ENCODE measurements around the gene SASH1.

- TF ChIP-seq PCBP1 (IDR thresholded peaks at IDR 0.05; ENCODE audit: low read depth, low read length, poor library complexity, severe bottlenecking), result no peak
- TF ChIP-seq NR1H2 (CRISPR knock-in tag; IDR thresholded peaks at IDR 0.05), result no peak
- TF ChIP-seq MGA (IDR thresholded peaks at IDR 0.05), result no peak
- TF ChIP-seq SP2 (IDR thresholded peaks at IDR 0.05; ENCODE audit: extremely low read depth, low read depth, low read length, poor library complexity, severe bottlenecking), result no peak
- no peak for TF ChIP-seq U2AF2 (optimal IDR thresholded peaks at IDR 0.05; ENCODE audit: low read depth, low read length)
- TF ChIP-seq FOXA1 (IDR thresholded peaks at IDR 0.05; ENCODE audit: borderline replicate concordance), result no peak
These were observed 157.8 kb downstream of the SASH1 start for GRCh38 chr6:148500402-148500801.
